ENCODE data around the gene HPSE2. TPM values are rescaled to one million over a fixed set of nuclear protein-coding genes. Genes with fewer than 3 reads are reported as not detected.

The HPSE2 gene
- total and polyA plus RNA-seq, 5 experiments from 2014 or later = 0.07 TPM; not detected in 4

- ATAC-seq (no peak), DNase-seq (no peak)
- H3K4me3 Mint-ChIP-seq = no peak overlapping the region
- H3K36me3 Mint-ChIP-seq = no peaks in the 10 kb centered on the region
- POLR2A ChIA-PET = no interaction called here
- H3K27ac Mint-ChIP-seq = peak overlapping the region in 4 of 10 donors; percentile 22 to 75 (median 50)
- no peaks in the 10 kb centered on the region for H3K9me3 Mint-ChIP-seq
- no peaks in the 10 kb centered on the region for H3K27me3 Mint-ChIP-seq
- H3K4me1 Mint-ChIP-seq = peaks cover 11 to 35% (median 29%) of the 10 kb centered on the region in 4 donors
Observed at GRCh38 chr10:98411166-98411565, 824.5 kb downstream of the HPSE2 start.

GRCh38 chr10:98410759-98411158 is 824.9 kb downstream of the HPSE2 start:
- Mint-ChIP-seq H3K4me3 (no peak overlapping the region), H3K9me3 (no peaks in the 10 kb centered on the region), H3K27ac (peak overlapping the region in 3 of 10 donors; percentile 22 to 53 (median 48)), H3K27me3 (no peaks in the 10 kb centered on the region), H3K36me3 (no peaks in the 10 kb centered on the region), H3K4me1 (peaks cover 11 to 35% (median 29%) of the 10 kb centered on the region in 4 donors)
- POLR2A ChIA-PET = no interaction called here
- DNase-seq (peak in 1 of 10 donors; percentile 1), ATAC-seq (no peak)

- POLR2A ChIA-PET = no interaction called here
- Mint-ChIP-seq H3K4me3 (no peak overlapping the region), H3K4me1 (peaks cover 11 to 33% (median 27%) of the 10 kb centered on the region in 4 donors), H3K36me3 (no peaks in the 10 kb centered on the region), H3K9me3 (no peaks in the 10 kb centered on the region), H3K27me3 (no peaks in the 10 kb centered on the region), H3K27ac (no peak overlapping the region)
- ATAC-seq (no peak), DNase-seq (peak in 1 of 10 donors; percentile 7)
Observed at GRCh38 chr10:98410135-98410743, 825.4 kb downstream of the HPSE2 start.

GRCh38 chr10:98408799-98409198 is 826.9 kb downstream of the HPSE2 start:
- peak overlapping the region in 2 of 10 donors; percentile 68 to 79 for H3K27ac Mint-ChIP-seq
- POLR2A ChIA-PET = no interaction called here
- ATAC-seq (no peak), DNase-seq (no peak)
- H3K27me3 Mint-ChIP-seq = no peaks in the 10 kb centered on the region
- H3K9me3 Mint-ChIP-seq = no peaks in the 10 kb centered on the region
- H3K36me3 Mint-ChIP-seq = peaks cover 0 to 3% (median 2%) of the 10 kb centered on the region in 3 donors
- peaks cover 5 to 22% (median 13%) of the 10 kb centered on the region in 4 donors for H3K4me1 Mint-ChIP-seq
- H3K4me3 Mint-ChIP-seq = no peak overlapping the region

- POLR2A ChIA-PET = no interaction called here
- H3K27ac Mint-ChIP-seq = peak overlapping the region in 1 of 10 donors; percentile 62
- no peak for ATAC-seq
Observed at GRCh38 chr10:98407744-98408241, 827.9 kb downstream of the HPSE2 start.

More at GRCh38 chr10:98407744-98408241, 827.9 kb downstream of the HPSE2 start:
- peaks cover 0 to 13% (median 12%) of the 10 kb centered on the region in 3 donors for H3K36me3 Mint-ChIP-seq
- no peaks in the 10 kb centered on the region for H3K9me3 Mint-ChIP-seq
- no peak overlapping the region for H3K4me3 Mint-ChIP-seq
- DNase-seq = peak in 1 of 10 donors; percentile 32
- no peaks in the 10 kb centered on the region for H3K27me3 Mint-ChIP-seq
- H3K4me1 Mint-ChIP-seq = peaks cover 8 to 19% (median 10%) of the 10 kb centered on the region in 4 donors

Small RNA genes lying within 50 kb of the gene (microRNA-seq; reads per million reads assigned to microRNA genes)
- gene MIR4685 (ENCODE audit: borderline microRNAs expressed) (2.7 reads per million), gene MIR6507 (ENCODE audit: borderline microRNAs expressed) (not detected)

Other genes with a start within 250 kb of the HPSE2 start
- under 1 TPM; 0.49 to 0.55 TPM for gene CNNM1, start 93.5 kb upstream of the HPSE2 start, total RNA-seq
- under 1 TPM in 1 of 3 donors, not detected in 2; 0.13 TPM for gene CNNM1, start 93.5 kb upstream of the HPSE2 start, polyA plus RNA-seq
- 10 to 100 TPM; 13.2 to 14.7 TPM for gene GOT1, start 194.8 kb upstream of the HPSE2 start, total RNA-seq
- gene GOT1, start 194.8 kb upstream of the HPSE2 start, polyA plus RNA-seq = 10 to 100 TPM; 17.3 to 21.2 (median 17.8) TPM